ENCODE results near the gene VIL1.

GRCh38 chr2:218387369-218388194 is 31.3 kb upstream of the VIL1 start:
- TF ChIP-seq, protein P1, sequence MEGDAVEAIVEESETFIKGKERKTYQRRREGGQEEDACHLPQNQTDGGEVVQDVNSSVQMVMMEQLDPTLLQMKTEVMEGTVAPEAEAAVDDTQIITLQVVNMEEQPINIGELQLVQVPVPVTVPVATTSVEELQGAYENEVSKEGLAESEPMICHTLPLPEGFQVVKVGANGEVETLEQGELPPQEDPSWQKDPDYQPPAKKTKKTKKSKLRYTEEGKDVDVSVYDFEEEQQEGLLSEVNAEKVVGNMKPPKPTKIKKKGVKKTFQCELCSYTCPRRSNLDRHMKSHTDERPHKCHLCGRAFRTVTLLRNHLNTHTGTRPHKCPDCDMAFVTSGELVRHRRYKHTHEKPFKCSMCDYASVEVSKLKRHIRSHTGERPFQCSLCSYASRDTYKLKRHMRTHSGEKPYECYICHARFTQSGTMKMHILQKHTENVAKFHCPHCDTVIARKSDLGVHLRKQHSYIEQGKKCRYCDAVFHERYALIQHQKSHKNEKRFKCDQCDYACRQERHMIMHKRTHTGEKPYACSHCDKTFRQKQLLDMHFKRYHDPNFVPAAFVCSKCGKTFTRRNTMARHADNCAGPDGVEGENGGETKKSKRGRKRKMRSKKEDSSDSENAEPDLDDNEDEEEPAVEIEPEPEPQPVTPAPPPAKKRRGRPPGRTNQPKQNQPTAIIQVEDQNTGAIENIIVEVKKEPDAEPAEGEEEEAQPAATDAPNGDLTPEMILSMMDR (IDR thresholded peaks at IDR 0.05; ENCODE audit: poor library complexity, severe bottlenecking): no peak
- TF ChIP-seq RAD21 (conservative IDR thresholded peaks at IDR 0.05) (no peak), POLR2AphosphoS5 (IDR thresholded peaks at IDR 0.05) (no peak), EP300 (conservative IDR thresholded peaks at IDR 0.05; ENCODE audit: poor library complexity, severe bottlenecking) (no peak), TAF1 (IDR thresholded peaks at IDR 0.05; ENCODE audit: low read depth) (no peak), SMC3 (conservative IDR thresholded peaks at IDR 0.05; ENCODE audit: poor library complexity) (no peak)
